WTC11 (cell line): ENCODE results near the gene AMOTL1. TPM values are rescaled to one million over a fixed set of nuclear protein-coding genes. Genes with fewer than 3 reads are reported as not detected.

Experiments
- ATAC-seq: fragments of 200-7000 bp; cut with Tn5 transposase; 2 replicates; pipeline ENCODE4 v1.10.0; 2021; ENCODE audit warnings: mild to moderate bottlenecking, moderate library complexity
- CTCF ChIA-PET: fragments of 300-600 bp; sonication (Branson Sonifier 250); formaldehyde crosslinking; loops from one replicate; lab custom pipeline; 2021; ENCODE audit warnings: antibody characterized with exemption; lab: Charles Lee
- POLR2A ChIA-PET: fragments of 350-600 bp; sonication (Branson Sonifier 250); formaldehyde crosslinking; loops from one replicate; lab custom pipeline; 2021; ENCODE audit warnings: antibody characterized with exemption; lab: Charles Lee
- DNase-seq: peaks from one replicate; pipeline ENCODE4 v3.0.0; 2021; ENCODE audit warnings: low spot score
- H3K27ac Mint-ChIP-seq: 2 replicates; pipeline ENCODE4 v1.8.0; 2021; ENCODE audit warnings: mixed read lengths
- H3K27me3 Mint-ChIP-seq: 2 replicates; pipeline ENCODE4 v1.8.0; 2021; ENCODE audit warnings: low read depth, mild to moderate bottlenecking, moderate library complexity, mixed read lengths
- H3K36me3 Mint-ChIP-seq: 2 replicates; pipeline ENCODE4 v1.8.0; 2021; ENCODE audit warnings: mixed read lengths
- H3K4me1 Mint-ChIP-seq: 2 replicates; pipeline ENCODE4 v1.8.0; 2022; ENCODE audit warnings: mixed read lengths
- H3K4me3 Mint-ChIP-seq: 2 replicates; pipeline ENCODE4 v1.8.0; 2021; ENCODE audit warnings: mild to moderate bottlenecking, moderate library complexity, mixed read lengths
- H3K9me3 Mint-ChIP-seq: 2 replicates; pipeline ENCODE4 v1.8.0; 2021; ENCODE audit warnings: mixed read lengths
- AR ChIP-seq: fragments of 250-450 bp; sonication (Bioruptor Pico); IDR thresholded peaks from 2 replicates; pipeline ENCODE4 v1.9.0; 2021; ENCODE audit warnings: mild to moderate bottlenecking
- ARID4B ChIP-seq: sonication (generic); formaldehyde crosslinking; IDR thresholded peaks from 2 replicates; pipeline ENCODE4 v1.8.0; 2023; ENCODE audit warnings: missing genetic modification reagents, mild to moderate bottlenecking, borderline replicate concordance
- CDX4 ChIP-seq: fragments of 250-450 bp; sonication (Bioruptor Pico); IDR thresholded peaks from 2 replicates; pipeline ENCODE4 v1.9.0; 2021; ENCODE audit warnings: moderate library complexity, mild to moderate bottlenecking, inconsistent platforms, borderline replicate concordance
- CREB1 ChIP-seq: sonication (generic); formaldehyde crosslinking; IDR thresholded peaks from 2 replicates; pipeline ENCODE4 v1.8.0; 2023; ENCODE audit warnings: mild to moderate bottlenecking, missing genetic modification reagents
- ERG ChIP-seq: fragments of 250-450 bp; sonication (Bioruptor Pico); IDR thresholded peaks from 2 replicates; pipeline ENCODE4 v1.8.0; 2021; ENCODE audit warnings: mild to moderate bottlenecking
- FOXJ3 ChIP-seq: sonication (generic); formaldehyde crosslinking; IDR thresholded peaks from 2 replicates; pipeline ENCODE4 v1.9.0; 2021; ENCODE audit warnings: missing genetic modification reagents, mild to moderate bottlenecking, borderline replicate concordance
- GABPB1 ChIP-seq: sonication (generic); formaldehyde crosslinking; IDR thresholded peaks from 2 replicates; pipeline ENCODE4 v1.8.1; 2023; ENCODE audit warnings: mild to moderate bottlenecking, missing genetic modification reagents
- HMGA2 ChIP-seq: fragments of 250-450 bp; sonication (Bioruptor Pico); IDR thresholded peaks from 2 replicates; pipeline ENCODE4 v1.4.0; 2021; ENCODE audit warnings: mild to moderate bottlenecking, moderate library complexity
- IRF1 ChIP-seq: sonication (generic); formaldehyde crosslinking; IDR thresholded peaks from 2 replicates; pipeline ENCODE4 v1.8.0; 2023; ENCODE audit warnings: missing genetic modification reagents
- IRF2 ChIP-seq: sonication (generic); formaldehyde crosslinking; IDR thresholded peaks from 2 replicates; pipeline ENCODE4 v1.8.0; 2022; ENCODE audit warnings: low read depth, missing genetic modification reagents, borderline replicate concordance
- MLX ChIP-seq: sonication (generic); formaldehyde crosslinking; IDR thresholded peaks from 2 replicates; pipeline ENCODE4 v1.8.1; 2023; ENCODE audit warnings: mild to moderate bottlenecking, missing genetic modification reagents, moderate library complexity
- NR3C1 ChIP-seq: sonication (generic); formaldehyde crosslinking; conservative IDR thresholded peaks from 2 replicates; pipeline ENCODE4 v1.8.1; 2023; ENCODE audit warnings: low read depth, mild to moderate bottlenecking, missing genetic modification reagents
- SOX15 ChIP-seq: fragments of 250-450 bp; sonication (Bioruptor Pico); IDR thresholded peaks from 2 replicates; pipeline ENCODE4 v1.9.0; 2021; ENCODE audit warnings: mild to moderate bottlenecking
- STAT6 ChIP-seq: sonication (generic); formaldehyde crosslinking; conservative IDR thresholded peaks from 2 replicates; pipeline ENCODE4 v1.8.1; 2023; ENCODE audit warnings: mild to moderate bottlenecking, low read depth, missing genetic modification reagents, moderate library complexity
- ZNF138 ChIP-seq: sonication (generic); formaldehyde crosslinking; conservative IDR thresholded peaks from 2 replicates; pipeline ENCODE4 v1.8.1; 2022; ENCODE audit warnings: mild to moderate bottlenecking, moderate library complexity, missing genetic modification reagents
- ZNF281 ChIP-seq: sonication (generic); formaldehyde crosslinking; IDR thresholded peaks from 2 replicates; pipeline ENCODE4 v1.8.0; 2023; ENCODE audit warnings: mild to moderate bottlenecking, missing genetic modification reagents
- ZNF512 ChIP-seq: sonication (generic); formaldehyde crosslinking; IDR thresholded peaks from 2 replicates; pipeline ENCODE4 v1.8.1; 2022; ENCODE audit warnings: missing genetic modification reagents, borderline replicate concordance
- total RNA-seq: library from RNA; stranded (reverse); gene quantifications from 3 replicates; pipeline ENCODE4 v1.2.3, GENCODE V29; 2021

AMOTL1 gene
- total RNA-seq, 1 experiment from 2014 or later = 39.8 TPM

- Mint-ChIP-seq H3K27me3 (no peaks in the 10 kb centered on the region), H3K4me1 (peaks cover 7% of the 10 kb centered on the region), H3K27ac (no peak overlapping the region), H3K36me3 (peaks cover 48% of the 10 kb centered on the region), H3K4me3 (no peak overlapping the region), H3K9me3 (no peaks in the 10 kb centered on the region)
- CTCF ChIA-PET = no interaction called here
- POLR2A ChIA-PET = no interaction called here
- no peak for ATAC-seq
- DNase-seq = no peak
- TF ChIP-seq STAT6 (CRISPR knock-in tag) = no peak
- TF ChIP-seq SOX15 (CRISPR knock-in tag) = no peak
- no peak for TF ChIP-seq ZNF512
- no peak for TF ChIP-seq AR (CRISPR knock-in tag)
- TF ChIP-seq FOXJ3 = no peak
- no peak for TF ChIP-seq CREB1 (CRISPR knock-in tag)
- TF ChIP-seq IRF2 (CRISPR knock-in tag) = no peak
- no peak for TF ChIP-seq ZNF138
- TF ChIP-seq MLX (CRISPR knock-in tag) = no peak
- TF ChIP-seq CDX4 (CRISPR knock-in tag) = no peak
- TF ChIP-seq ERG (CRISPR knock-in tag) = no peak
- no peak for TF ChIP-seq GABPB1 (CRISPR knock-in tag)
- TF ChIP-seq ZNF281 (CRISPR knock-in tag) = no peak
- TF ChIP-seq ARID4B (CRISPR knock-in tag) = no peak
- no peak for TF ChIP-seq HMGA2 (CRISPR knock-in tag)
- TF ChIP-seq IRF1 = no peak
- no peak for TF ChIP-seq NR3C1
These were observed 62.8 kb downstream of the AMOTL1 start for GRCh38 chr11:94830722-94831510.
